Astrocyte (in vitro differentiated cells and primary cell): ENCODE data around the gene ADCY3. TPM values are rescaled to one million over a fixed set of nuclear protein-coding genes. Genes with fewer than 3 reads are reported as not detected.

Experiments
- DNase-seq: peaks from one replicate; pipeline ENCODE4 v3.0.0-alpha.2; 2010; ENCODE audit warnings: low read depth
- FAIRE-seq: peaks from 2 replicates; lab custom pipeline; 2011; peaks lifted over from hg19 to GRCh38; lab: Jason Lieb, UNC
- H2AFZ ChIP-seq: 2 replicates; pipeline ENCODE4 v1.6.0; 2012; ENCODE audit warnings: low read depth, low read length, inconsistent platforms
- H3K27ac ChIP-seq: 2 replicates; pipeline ENCODE4 v1.5.1; 2011; ENCODE audit warnings: low read depth, low read length, inconsistent platforms
- H3K27me3 ChIP-seq: 2 replicates; pipeline ENCODE4 v1.6.0; 2011; ENCODE audit warnings: low read length, inconsistent platforms; ENCODE audit not compliant: insufficient read depth
- H3K36me3 ChIP-seq: 2 replicates; pipeline ENCODE4 v1.5.1; 2011; ENCODE audit warnings: low read length, inconsistent platforms; ENCODE audit not compliant: insufficient read depth
- H3K4me1 ChIP-seq: 2 replicates; pipeline ENCODE4 v1.5.1; 2011; ENCODE audit warnings: low read length, inconsistent platforms; ENCODE audit not compliant: insufficient read depth
- H3K4me2 ChIP-seq: 2 replicates; pipeline ENCODE4 v1.6.0; 2012; ENCODE audit warnings: low read length, inconsistent platforms
- H3K4me3 ChIP-seq: 2 replicates; pipeline ENCODE4 v1.5.1; 2011; ENCODE audit warnings: low read depth, mild to moderate bottlenecking, low read length, inconsistent platforms; ENCODE audit not compliant: insufficient read depth
- H3K79me2 ChIP-seq: 2 replicates; pipeline ENCODE4 v1.6.0; 2012; ENCODE audit warnings: mild to moderate bottlenecking, low read length, inconsistent platforms; ENCODE audit not compliant: insufficient read depth
- H3K9ac ChIP-seq: 2 replicates; pipeline ENCODE4 v1.6.0; 2012; ENCODE audit warnings: mild to moderate bottlenecking, low read length, inconsistent platforms
- H3K9me3 ChIP-seq: 2 replicates; pipeline ENCODE4 v1.5.1; 2012; ENCODE audit warnings: low read depth, mild to moderate bottlenecking, low read length, inconsistent platforms; ENCODE audit not compliant: insufficient read depth
- H4K20me1 ChIP-seq: 2 replicates; pipeline ENCODE4 v1.6.0; 2012; ENCODE audit warnings: low read length, inconsistent platforms; ENCODE audit not compliant: insufficient read depth
- H3K27ac Mint-ChIP-seq: one replicate; pipeline ENCODE4 v1.8.0; 2021; ENCODE audit warnings: mild to moderate bottlenecking, mixed read lengths; ENCODE audit not compliant: unreplicated experiment
- H3K27me3 Mint-ChIP-seq: one replicate; pipeline ENCODE4 v1.8.0; 2021; ENCODE audit warnings: low read depth, mixed read lengths; ENCODE audit not compliant: unreplicated experiment
- H3K36me3 Mint-ChIP-seq: one replicate; pipeline ENCODE4 v1.8.0; 2021; ENCODE audit warnings: low read depth, mixed read lengths; ENCODE audit not compliant: unreplicated experiment
- H3K4me1 Mint-ChIP-seq: one replicate; pipeline ENCODE4 v1.8.0; 2021; ENCODE audit warnings: low read depth, mixed read lengths; ENCODE audit not compliant: unreplicated experiment
- H3K4me3 Mint-ChIP-seq: one replicate; pipeline ENCODE4 v1.8.0; 2021; ENCODE audit warnings: mild to moderate bottlenecking, moderate library complexity, mixed read lengths; ENCODE audit not compliant: unreplicated experiment
- H3K9me3 Mint-ChIP-seq: one replicate; pipeline ENCODE4 v1.8.0; 2021; ENCODE audit warnings: mild to moderate bottlenecking, mixed read lengths; ENCODE audit not compliant: unreplicated experiment
- EZH2 ChIP-seq: IDR thresholded peaks from 2 replicates; pipeline ENCODE4 v1.6.1; 2012; ENCODE audit warnings: mild to moderate bottlenecking, low read length, inconsistent platforms; ENCODE audit not compliant: insufficient read depth
- total RNA-seq: library from RNA; stranded (reverse); gene quantifications from 2 replicates; pipeline ENCODE4 v1.2.1, GENCODE V29; 2021
- TF ChIP-seq, protein P1 (sequence below): IDR thresholded peaks from 2 replicates; pipeline ENCODE4 v1.5.1; 2011; ENCODE audit warnings: low read depth, mild to moderate bottlenecking, inconsistent platforms, low read length, moderate library complexity; ENCODE audit not compliant: insufficient read depth

The ADCY3 gene
- total RNA-seq, 1 donor from 2014 or later: 12.5 TPM

DNA sequence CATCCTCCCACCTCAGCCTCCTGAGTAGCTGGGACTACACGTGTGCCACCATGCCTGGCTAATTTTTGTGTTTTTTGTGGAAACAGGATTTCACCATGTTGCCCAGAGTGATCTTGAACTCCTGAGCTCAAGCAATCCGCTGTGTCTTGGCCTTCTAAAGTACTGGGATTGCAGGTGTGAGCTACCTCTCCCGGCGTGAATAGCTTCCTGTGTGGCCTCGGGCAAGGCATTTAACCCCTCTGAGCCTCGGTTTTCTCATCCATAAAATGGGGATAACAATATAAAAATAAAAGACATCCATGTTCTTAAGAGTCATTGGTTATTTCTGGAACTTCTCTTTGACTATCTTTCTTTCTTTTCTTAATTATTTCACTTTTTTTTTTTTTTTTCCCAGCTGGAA lies 19.3 kb upstream of the ADCY3 start:
- Mint-ChIP-seq H3K27ac (no peak overlapping the region), H3K27me3 (peaks cover 2% of the 10 kb centered on the region), H3K36me3 (no peaks in the 10 kb centered on the region), H3K4me3 (peak overlapping the region; percentile 34), H3K4me1 (peaks cover 2% of the 10 kb centered on the region), H3K9me3 (no peaks in the 10 kb centered on the region)
- Histone ChIP-seq H3K79me2 (no peaks in the 10 kb centered on the region), H3K9me3 (no peaks in the 10 kb centered on the region), H3K27me3 (no peaks in the 10 kb centered on the region), H3K4me2 (no peak overlapping the region), H3K4me1 (no peaks in the 10 kb centered on the region), H2AFZ (no peak overlapping the region), H3K36me3 (no peaks in the 10 kb centered on the region), H4K20me1 (no peaks in the 10 kb centered on the region), H3K4me3 (no peak overlapping the region), H3K9ac (no peak overlapping the region), H3K27ac (no peak overlapping the region)
- TF ChIP-seq EZH2: no peak
- TF ChIP-seq, protein P1, sequence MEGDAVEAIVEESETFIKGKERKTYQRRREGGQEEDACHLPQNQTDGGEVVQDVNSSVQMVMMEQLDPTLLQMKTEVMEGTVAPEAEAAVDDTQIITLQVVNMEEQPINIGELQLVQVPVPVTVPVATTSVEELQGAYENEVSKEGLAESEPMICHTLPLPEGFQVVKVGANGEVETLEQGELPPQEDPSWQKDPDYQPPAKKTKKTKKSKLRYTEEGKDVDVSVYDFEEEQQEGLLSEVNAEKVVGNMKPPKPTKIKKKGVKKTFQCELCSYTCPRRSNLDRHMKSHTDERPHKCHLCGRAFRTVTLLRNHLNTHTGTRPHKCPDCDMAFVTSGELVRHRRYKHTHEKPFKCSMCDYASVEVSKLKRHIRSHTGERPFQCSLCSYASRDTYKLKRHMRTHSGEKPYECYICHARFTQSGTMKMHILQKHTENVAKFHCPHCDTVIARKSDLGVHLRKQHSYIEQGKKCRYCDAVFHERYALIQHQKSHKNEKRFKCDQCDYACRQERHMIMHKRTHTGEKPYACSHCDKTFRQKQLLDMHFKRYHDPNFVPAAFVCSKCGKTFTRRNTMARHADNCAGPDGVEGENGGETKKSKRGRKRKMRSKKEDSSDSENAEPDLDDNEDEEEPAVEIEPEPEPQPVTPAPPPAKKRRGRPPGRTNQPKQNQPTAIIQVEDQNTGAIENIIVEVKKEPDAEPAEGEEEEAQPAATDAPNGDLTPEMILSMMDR: no peak
- DNase-seq (no peak), FAIRE-seq (no peak)

DNA sequence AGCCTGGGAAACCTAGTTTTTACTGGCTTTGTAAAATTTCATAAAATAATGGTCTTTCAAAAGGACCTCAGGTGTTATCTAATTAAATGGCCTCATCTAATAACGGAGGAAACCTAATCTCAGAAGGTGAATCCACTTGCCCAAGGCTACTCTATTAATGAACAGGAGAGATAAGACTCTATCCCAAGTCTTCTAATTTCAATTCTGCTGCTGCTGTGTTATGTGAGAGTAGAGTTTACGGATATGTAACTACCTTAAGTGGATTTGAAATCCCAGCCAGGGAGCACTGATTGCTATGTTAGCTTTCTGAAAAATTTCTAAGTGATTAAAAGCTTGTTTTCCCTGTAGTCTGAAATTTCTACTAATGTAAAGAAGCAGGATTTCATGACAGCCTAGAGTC lies 17.2 kb upstream of the ADCY3 start:
- Histone ChIP-seq H3K4me3 (no peak overlapping the region), H3K36me3 (no peaks in the 10 kb centered on the region), H2AFZ (no peak overlapping the region), H3K4me2 (no peak overlapping the region), H4K20me1 (no peaks in the 10 kb centered on the region), H3K9me3 (no peaks in the 10 kb centered on the region), H3K27me3 (no peaks in the 10 kb centered on the region), H3K9ac (no peak overlapping the region), H3K27ac (no peak overlapping the region), H3K79me2 (no peaks in the 10 kb centered on the region), H3K4me1 (no peaks in the 10 kb centered on the region)
- FAIRE-seq (no peak), DNase-seq (no peak)
- no peaks in the 10 kb centered on the region for H3K9me3 Mint-ChIP-seq
- no peaks in the 10 kb centered on the region for H3K36me3 Mint-ChIP-seq
- no peak overlapping the region for H3K4me3 Mint-ChIP-seq
- H3K4me1 Mint-ChIP-seq: no peaks in the 10 kb centered on the region
- no peak for TF ChIP-seq EZH2
- TF ChIP-seq, protein P1: no peak
- H3K27ac Mint-ChIP-seq: no peak overlapping the region
- H3K27me3 Mint-ChIP-seq: peaks cover 5% of the 10 kb centered on the region

GRCh38 chr2:24935145-24935544 lies 15.1 kb upstream of the ADCY3 start:
- H3K36me3 ChIP-seq: no peaks in the 10 kb centered on the region
- Mint-ChIP-seq H3K27ac (no peak overlapping the region), H3K27me3 (peaks cover 5% of the 10 kb centered on the region), H3K36me3 (no peaks in the 10 kb centered on the region), H3K4me3 (no peak overlapping the region), H3K4me1 (peaks cover 8% of the 10 kb centered on the region), H3K9me3 (no peaks in the 10 kb centered on the region)
- no peaks in the 10 kb centered on the region for H3K9me3 ChIP-seq
- H3K4me3 ChIP-seq: no peak overlapping the region
- DNase-seq (no peak), FAIRE-seq (no peak)
- no peaks in the 10 kb centered on the region for H3K79me2 ChIP-seq
- H3K9ac ChIP-seq: no peak overlapping the region
- no peak overlapping the region for H3K27ac ChIP-seq
- TF ChIP-seq, protein P1: no peak
- TF ChIP-seq EZH2: no peak
- H3K4me2 ChIP-seq: no peak overlapping the region
- peaks cover 3% of the 10 kb centered on the region for H3K4me1 ChIP-seq
- H4K20me1 ChIP-seq: no peaks in the 10 kb centered on the region
- H3K27me3 ChIP-seq: no peaks in the 10 kb centered on the region
- H2AFZ ChIP-seq: no peak overlapping the region
